K562 (cell line): ENCODE measurements around the gene RPS10. TPM values are rescaled to one million over a fixed set of nuclear protein-coding genes. Genes with fewer than 3 reads are reported as not detected.

Experiments
- ATF7 ChIP-seq: fragments of 450-650 bp; IDR thresholded peaks from 2 replicates; pipeline ENCODE4 v1.7.1; 2014; ENCODE audit warnings: mild to moderate bottlenecking, moderate library complexity
- CHD4 ChIP-seq: fragments of 200-600 bp; sonication (generic); IDR thresholded peaks from 3 replicates; pipeline ENCODE4 v1.6.1; 2012; ENCODE audit warnings: low read depth, mild to moderate bottlenecking, mixed read lengths, low read length, inconsistent platforms; ENCODE audit not compliant: insufficient read depth, insufficient replicate concordance, poor library complexity, severe bottlenecking
- FOXK1 ChIP-seq: sonication (generic); formaldehyde crosslinking; IDR thresholded peaks from 2 replicates; pipeline ENCODE4 v1.8.0; 2022; ENCODE audit warnings: missing genetic modification reagents, mild to moderate bottlenecking, borderline replicate concordance
- MBD2 ChIP-seq: sonication (generic); IDR thresholded peaks from 2 replicates; pipeline ENCODE4 v1.6.1; 2016; ENCODE audit warnings: low read depth, borderline replicate concordance
- MCM7 ChIP-seq, 2 experiments: fragments of 450-650 bp; IDR thresholded peaks; 2 replicates each; pipeline ENCODE4 v1.6.1; 2016 to 2018
- MTA2 ChIP-seq: fragments of 450-650 bp; IDR thresholded peaks from 2 replicates; pipeline ENCODE4 v1.6.1; 2016; ENCODE audit warnings: low read depth
- NFIX ChIP-seq: fragments of 250-450 bp; sonication (Bioruptor Pico); IDR thresholded peaks from 2 replicates; pipeline ENCODE4 v1.4.0; 2020; ENCODE audit warnings: low read depth, mild to moderate bottlenecking, moderate library complexity
- ZFPM2 ChIP-seq: fragments of 250-450 bp; sonication (Bioruptor Pico); IDR thresholded peaks from 2 replicates; pipeline ENCODE4 v1.5.1; 2022; ENCODE audit warnings: mild to moderate bottlenecking
- ZKSCAN1 ChIP-seq: fragments of 150-350 bp; IDR thresholded peaks from 2 replicates; pipeline ENCODE4 v1.6.1; 2016; ENCODE audit warnings: low read depth, low read length
- ZNF133 ChIP-seq: fragments of 250-450 bp; sonication (Bioruptor Pico); IDR thresholded peaks from 2 replicates; pipeline ENCODE4 v1.4.0; 2020; ENCODE audit warnings: mild to moderate bottlenecking
- ZNF263 ChIP-seq: sonication (generic); formaldehyde crosslinking; IDR thresholded peaks from 2 replicates; pipeline ENCODE4 v1.8.0; 2022; ENCODE audit warnings: mild to moderate bottlenecking, missing genetic modification reagents, borderline replicate concordance
- polyA plus RNA-seq, 8 experiments: library from polyadenylated mRNA; depleted of rRNA in 4 of 8; stranded (reverse) in 5 of 8; unstranded in 3 of 8; fragments of >200 nt; fragmentation: Nextera tagmentation in 2 of 8; fragmentation: Illumina TruSeq in 1 of 8; extraction: Ambion mirVana in 2 of 8; extraction: Trizol in 1 of 8; gene quantifications; 2 replicates each; pipeline versions ENCODE4 v1.2.1 to v1.2.3, GENCODE V29; 2011 to 2014; ENCODE audit warnings: inconsistent platforms in 1 of 8, missing spikeins in 1 of 8
- total RNA-seq, 7 experiments: library from RNA; depleted of rRNA in 6 of 7; stranded (reverse); fragments of >200 nt in 6 of 7; fragmentation: Illumina TruSeq in 2 of 7; extraction: Trizol in 2 of 7; gene quantifications; 2 replicates each; pipeline versions ENCODE4 v1.2.1 to v1.2.3, GENCODE V29; 2011 to 2021; ENCODE audit warnings: low replicate concordance in 1 of 7
- TF ChIP-seq, protein P1 (sequence below): fragments of 250-450 bp; sonication (Bioruptor Pico); IDR thresholded peaks from 2 replicates; pipeline ENCODE4 v1.8.0; 2021; ENCODE audit warnings: moderate library complexity, mild to moderate bottlenecking, inconsistent platforms
- TF ChIP-seq, protein P2 (sequence below), 2 experiments: fragments of 450-650 bp in 1 of 2; IDR thresholded peaks; 2 replicates each; pipeline ENCODE4 v1.6.1; 2011 to 2017; ENCODE audit warnings: low read depth in 2 of 2, antibody characterized with exemption in 1 of 2, borderline replicate concordance in 1 of 2, low read length in 1 of 2, mild to moderate bottlenecking in 1 of 2, mixed read lengths in 1 of 2; ENCODE audit not compliant: control insufficient read depth in 1 of 2
- TF ChIP-seq, protein P3 (sequence below): fragments of 450-650 bp; IDR thresholded peaks from 2 replicates; pipeline ENCODE4 v1.6.1; 2016; ENCODE audit warnings: low read depth

RPS10 gene
- total and polyA plus RNA-seq, 9 of the 15 experiments (the other 6 are each of a cell fraction or from before 2014, with no cell fraction given), result 2,680 to 5,251 (median 3,876) TPM

DNA sequence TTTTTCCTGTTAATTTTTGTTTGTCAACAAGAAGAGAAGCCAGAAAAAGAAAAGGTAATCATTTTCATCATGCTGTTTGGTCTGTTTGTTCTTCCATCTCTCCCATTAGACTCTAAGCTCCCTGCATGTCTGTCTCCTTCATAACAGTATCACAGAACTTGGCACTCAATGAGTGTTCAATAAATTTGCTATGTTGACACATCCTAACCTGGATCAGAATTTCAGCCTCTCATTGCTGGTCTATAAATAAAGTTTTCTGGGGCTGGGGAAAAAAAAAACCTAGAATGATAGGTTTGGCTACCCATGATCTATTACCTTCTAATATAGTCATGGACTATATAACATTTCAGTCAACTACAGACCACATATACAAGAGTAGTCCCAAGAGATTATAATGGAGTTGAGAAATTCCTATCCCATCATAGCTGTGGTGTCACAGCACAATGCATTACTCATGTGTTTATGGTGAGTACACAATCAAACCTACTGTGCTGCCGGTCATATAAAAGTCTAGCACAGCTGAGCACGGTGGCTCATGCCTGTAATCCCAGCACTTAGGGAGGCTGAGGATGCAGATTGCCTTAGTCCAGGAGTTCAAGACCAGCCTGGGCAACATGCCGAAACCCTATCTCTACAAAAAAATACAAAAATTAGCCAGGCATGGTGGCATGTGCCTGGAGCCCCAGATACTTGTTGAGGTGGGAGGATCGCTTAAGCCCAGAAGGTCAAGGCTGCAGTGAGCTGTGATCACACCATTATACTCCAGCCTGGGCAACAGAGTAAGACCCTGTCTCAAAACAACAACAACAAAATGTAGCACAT lies 39.3 kb downstream of the RPS10 start (continued):
- TF ChIP-seq MTA2 (no peak), ZFPM2 (CRISPR knock-in tag) (no peak), ZNF263 (CRISPR knock-in tag) (no peak), FOXK1 (CRISPR knock-in tag) (no peak), CHD4 (no peak), NFIX (CRISPR knock-in tag) (no peak), MBD2 (no peak), ATF7 (no peak), ZKSCAN1 (peak; percentile 47; the same call in 1 of the 2 replicates), ZNF133 (CRISPR knock-in tag) (no peak), MCM7 (IDR thresholded peaks at IDR 0.05) (no peak)
- TF ChIP-seq, protein P1, sequence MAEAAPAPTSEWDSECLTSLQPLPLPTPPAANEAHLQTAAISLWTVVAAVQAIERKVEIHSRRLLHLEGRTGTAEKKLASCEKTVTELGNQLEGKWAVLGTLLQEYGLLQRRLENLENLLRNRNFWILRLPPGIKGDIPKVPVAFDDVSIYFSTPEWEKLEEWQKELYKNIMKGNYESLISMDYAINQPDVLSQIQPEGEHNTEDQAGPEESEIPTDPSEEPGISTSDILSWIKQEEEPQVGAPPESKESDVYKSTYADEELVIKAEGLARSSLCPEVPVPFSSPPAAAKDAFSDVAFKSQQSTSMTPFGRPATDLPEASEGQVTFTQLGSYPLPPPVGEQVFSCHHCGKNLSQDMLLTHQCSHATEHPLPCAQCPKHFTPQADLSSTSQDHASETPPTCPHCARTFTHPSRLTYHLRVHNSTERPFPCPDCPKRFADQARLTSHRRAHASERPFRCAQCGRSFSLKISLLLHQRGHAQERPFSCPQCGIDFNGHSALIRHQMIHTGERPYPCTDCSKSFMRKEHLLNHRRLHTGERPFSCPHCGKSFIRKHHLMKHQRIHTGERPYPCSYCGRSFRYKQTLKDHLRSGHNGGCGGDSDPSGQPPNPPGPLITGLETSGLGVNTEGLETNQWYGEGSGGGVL, result no peak
- TF ChIP-seq, protein P2, sequence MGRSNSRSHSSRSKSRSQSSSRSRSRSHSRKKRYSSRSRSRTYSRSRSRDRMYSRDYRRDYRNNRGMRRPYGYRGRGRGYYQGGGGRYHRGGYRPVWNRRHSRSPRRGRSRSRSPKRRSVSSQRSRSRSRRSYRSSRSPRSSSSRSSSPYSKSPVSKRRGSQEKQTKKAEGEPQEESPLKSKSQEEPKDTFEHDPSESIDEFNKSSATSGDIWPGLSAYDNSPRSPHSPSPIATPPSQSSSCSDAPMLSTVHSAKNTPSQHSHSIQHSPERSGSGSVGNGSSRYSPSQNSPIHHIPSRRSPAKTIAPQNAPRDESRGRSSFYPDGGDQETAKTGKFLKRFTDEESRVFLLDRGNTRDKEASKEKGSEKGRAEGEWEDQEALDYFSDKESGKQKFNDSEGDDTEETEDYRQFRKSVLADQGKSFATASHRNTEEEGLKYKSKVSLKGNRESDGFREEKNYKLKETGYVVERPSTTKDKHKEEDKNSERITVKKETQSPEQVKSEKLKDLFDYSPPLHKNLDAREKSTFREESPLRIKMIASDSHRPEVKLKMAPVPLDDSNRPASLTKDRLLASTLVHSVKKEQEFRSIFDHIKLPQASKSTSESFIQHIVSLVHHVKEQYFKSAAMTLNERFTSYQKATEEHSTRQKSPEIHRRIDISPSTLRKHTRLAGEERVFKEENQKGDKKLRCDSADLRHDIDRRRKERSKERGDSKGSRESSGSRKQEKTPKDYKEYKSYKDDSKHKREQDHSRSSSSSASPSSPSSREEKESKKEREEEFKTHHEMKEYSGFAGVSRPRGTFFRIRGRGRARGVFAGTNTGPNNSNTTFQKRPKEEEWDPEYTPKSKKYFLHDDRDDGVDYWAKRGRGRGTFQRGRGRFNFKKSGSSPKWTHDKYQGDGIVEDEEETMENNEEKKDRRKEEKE (IDR thresholded peaks at IDR 0.05; ENCODE audit: borderline replicate concordance in 1 of 2, control insufficient read depth in 1 of 2, low read depth in 2 of 2, low read length in 1 of 2), result no peak
- TF ChIP-seq, protein P3, sequence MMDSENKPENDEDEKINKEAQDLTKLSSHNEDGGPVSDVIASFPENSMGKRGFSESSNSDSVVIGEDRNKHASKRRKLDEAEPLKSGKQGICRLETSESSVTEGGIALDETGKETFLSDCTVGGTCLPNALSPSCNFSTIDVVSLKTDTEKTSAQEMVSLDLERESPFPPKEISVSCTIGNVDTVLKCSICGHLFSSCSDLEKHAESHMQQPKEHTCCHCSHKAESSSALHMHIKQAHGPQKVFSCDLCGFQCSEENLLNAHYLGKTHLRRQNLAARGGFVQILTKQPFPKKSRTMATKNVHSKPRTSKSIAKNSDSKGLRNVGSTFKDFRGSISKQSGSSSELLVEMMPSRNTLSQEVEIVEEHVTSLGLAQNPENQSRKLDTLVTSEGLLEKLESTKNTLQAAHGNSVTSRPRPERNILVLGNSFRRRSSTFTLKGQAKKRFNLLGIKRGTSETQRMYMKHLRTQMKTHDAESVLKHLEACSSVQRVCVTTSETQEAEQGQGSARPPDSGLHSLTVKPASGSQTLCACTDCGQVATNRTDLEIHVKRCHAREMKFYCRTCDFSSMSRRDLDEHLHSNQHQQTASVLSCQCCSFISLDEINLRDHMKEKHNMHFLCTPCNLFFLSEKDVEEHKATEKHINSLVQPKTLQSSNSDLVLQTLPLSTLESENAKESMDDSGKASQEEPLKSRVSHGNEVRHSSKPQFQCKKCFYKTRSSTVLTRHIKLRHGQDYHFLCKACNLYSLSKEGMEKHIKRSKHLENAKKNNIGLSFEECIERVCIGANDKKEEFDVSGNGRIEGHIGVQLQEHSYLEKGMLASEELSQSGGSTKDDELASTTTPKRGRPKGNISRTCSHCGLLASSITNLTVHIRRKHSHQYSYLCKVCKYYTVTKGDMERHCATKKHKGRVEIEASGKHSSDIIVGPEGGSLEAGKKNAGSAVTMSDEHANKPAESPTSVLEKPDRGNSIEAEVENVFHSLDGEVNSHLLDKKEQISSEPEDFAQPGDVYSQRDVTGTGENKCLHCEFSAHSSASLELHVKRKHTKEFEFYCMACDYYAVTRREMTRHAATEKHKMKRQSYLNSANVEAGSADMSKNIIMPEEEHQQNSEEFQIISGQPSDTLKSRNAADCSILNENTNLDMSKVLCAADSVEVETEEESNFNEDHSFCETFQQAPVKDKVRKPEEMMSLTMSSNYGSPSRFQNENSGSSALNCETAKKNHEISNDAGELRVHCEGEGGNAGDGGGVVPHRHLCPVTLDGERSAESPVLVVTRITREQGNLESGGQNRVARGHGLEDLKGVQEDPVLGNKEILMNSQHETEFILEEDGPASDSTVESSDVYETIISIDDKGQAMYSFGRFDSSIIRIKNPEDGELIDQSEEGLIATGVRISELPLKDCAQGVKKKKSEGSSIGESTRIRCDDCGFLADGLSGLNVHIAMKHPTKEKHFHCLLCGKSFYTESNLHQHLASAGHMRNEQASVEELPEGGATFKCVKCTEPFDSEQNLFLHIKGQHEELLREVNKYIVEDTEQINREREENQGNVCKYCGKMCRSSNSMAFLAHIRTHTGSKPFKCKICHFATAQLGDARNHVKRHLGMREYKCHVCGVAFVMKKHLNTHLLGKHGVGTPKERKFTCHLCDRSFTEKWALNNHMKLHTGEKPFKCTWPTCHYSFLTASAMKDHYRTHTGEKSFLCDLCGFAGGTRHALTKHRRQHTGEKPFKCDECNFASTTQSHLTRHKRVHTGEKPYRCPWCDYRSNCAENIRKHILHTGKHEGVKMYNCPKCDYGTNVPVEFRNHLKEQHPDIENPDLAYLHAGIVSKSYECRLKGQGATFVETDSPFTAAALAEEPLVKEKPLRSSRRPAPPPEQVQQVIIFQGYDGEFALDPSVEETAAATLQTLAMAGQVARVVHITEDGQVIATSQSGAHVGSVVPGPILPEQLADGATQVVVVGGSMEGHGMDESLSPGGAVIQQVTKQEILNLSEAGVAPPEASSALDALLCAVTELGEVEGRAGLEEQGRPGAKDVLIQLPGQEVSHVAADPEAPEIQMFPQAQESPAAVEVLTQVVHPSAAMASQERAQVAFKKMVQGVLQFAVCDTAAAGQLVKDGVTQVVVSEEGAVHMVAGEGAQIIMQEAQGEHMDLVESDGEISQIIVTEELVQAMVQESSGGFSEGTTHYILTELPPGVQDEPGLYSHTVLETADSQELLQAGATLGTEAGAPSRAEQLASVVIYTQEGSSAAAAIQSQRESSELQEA, result no peak
